Esophagus muscularis mucosa (tissue), 4 donors: ENCODE measurements around the gene CTDSPL2. TPM values are rescaled to one million over a fixed set of nuclear protein-coding genes. Genes with fewer than 3 reads are reported as not detected.

Source experiments
- DNase-seq: peaks from one replicate; pipeline ENCODE4 v3.0.0-alpha.2; 2017; ENCODE audit errors: extremely low spot score
- H3K27ac ChIP-seq, 4 donors: fragments of 200-600 bp; sonication (generic); replicated peaks in 1 of 4; 1 replicate in 3 of 4; 2 replicates in 1 of 4; pipeline ENCODE4 v1.5.1; 2016 to 2019; ENCODE audit warnings: mild to moderate bottlenecking in 1 of 4
- H3K27me3 ChIP-seq, 4 donors: fragments of 200-600 bp; sonication (generic); one replicate each; pipeline versions ENCODE4 v1.5.1 to v1.6.0; 2016 to 2019
- H3K36me3 ChIP-seq, 4 donors: fragments of 200-600 bp; sonication (generic); one replicate each; pipeline ENCODE4 v1.5.1; 2016 to 2019
- H3K4me1 ChIP-seq, 4 donors: fragments of 200-600 bp; sonication (generic); one replicate each; pipeline ENCODE4 v1.5.1; 2016 to 2019
- H3K4me3 ChIP-seq, 4 donors: fragments of 200-600 bp; sonication (generic); 1 replicate in 2 of 4; 2 replicates in 2 of 4; pipeline ENCODE4 v1.5.1; 2016 to 2019; ENCODE audit warnings: mild to moderate bottlenecking in 4 of 4, moderate library complexity in 1 of 4
- H3K9me3 ChIP-seq, 4 donors: fragments of 200-600 bp; sonication (generic); 1 replicate in 3 of 4; 2 replicates in 1 of 4; pipeline ENCODE4 v1.5.1; 2016 to 2019
- EP300 ChIP-seq: sonication (generic); formaldehyde crosslinking; IDR thresholded peaks from one replicate; pipeline ENCODE4 v1.6.1; 2017; ENCODE audit warnings: antibody characterized with exemption
- POLR2A ChIP-seq: fragments of 450-650 bp; IDR thresholded peaks from one replicate; pipeline ENCODE4 v1.6.1; 2017; ENCODE audit warnings: antibody characterized with exemption, moderate library complexity, mild to moderate bottlenecking, low read depth
- POLR2AphosphoS5 ChIP-seq, 2 donors: sonication (generic); formaldehyde crosslinking; IDR thresholded peaks; one replicate each; pipeline ENCODE4 v1.6.1; 2017; ENCODE audit warnings: antibody characterized with exemption in 2 of 2
- WGBS: methylation state at CpG from one replicate; pipeline ENCODE4 v1.1.5; 2018; 5-methylcytosine and 5-hydroxymethylcytosine counted together
- intact Hi-C: fragments of 100-400 bp; cut with DNase I; formaldehyde crosslinking; loops from one replicate; pipeline ENCODE4 v1.15.1; 2023
- total RNA-seq, 4 donors: library from RNA; depleted of rRNA; stranded (reverse); fragments of >200 nt; gene quantifications; one replicate each; pipeline versions ENCODE4 v1.1.0 to v1.2.1, GENCODE V29; 2016
- TF ChIP-seq, protein P1 (sequence below), 3 experiments: fragments of 200-600 bp in 2 of 3; fragments of 450-650 bp in 1 of 3; sonication (generic) in 2 of 3; IDR thresholded peaks; one replicate each; pipeline ENCODE4 v1.5.1; 2017 to 2019; ENCODE audit warnings: antibody characterized with exemption in 3 of 3, mild to moderate bottlenecking in 2 of 3, moderate library complexity in 1 of 3

Gene CTDSPL2
- total RNA-seq, 4 donors from 2014 or later = 28.8 to 46.4 (median 43.8) TPM

DNA sequence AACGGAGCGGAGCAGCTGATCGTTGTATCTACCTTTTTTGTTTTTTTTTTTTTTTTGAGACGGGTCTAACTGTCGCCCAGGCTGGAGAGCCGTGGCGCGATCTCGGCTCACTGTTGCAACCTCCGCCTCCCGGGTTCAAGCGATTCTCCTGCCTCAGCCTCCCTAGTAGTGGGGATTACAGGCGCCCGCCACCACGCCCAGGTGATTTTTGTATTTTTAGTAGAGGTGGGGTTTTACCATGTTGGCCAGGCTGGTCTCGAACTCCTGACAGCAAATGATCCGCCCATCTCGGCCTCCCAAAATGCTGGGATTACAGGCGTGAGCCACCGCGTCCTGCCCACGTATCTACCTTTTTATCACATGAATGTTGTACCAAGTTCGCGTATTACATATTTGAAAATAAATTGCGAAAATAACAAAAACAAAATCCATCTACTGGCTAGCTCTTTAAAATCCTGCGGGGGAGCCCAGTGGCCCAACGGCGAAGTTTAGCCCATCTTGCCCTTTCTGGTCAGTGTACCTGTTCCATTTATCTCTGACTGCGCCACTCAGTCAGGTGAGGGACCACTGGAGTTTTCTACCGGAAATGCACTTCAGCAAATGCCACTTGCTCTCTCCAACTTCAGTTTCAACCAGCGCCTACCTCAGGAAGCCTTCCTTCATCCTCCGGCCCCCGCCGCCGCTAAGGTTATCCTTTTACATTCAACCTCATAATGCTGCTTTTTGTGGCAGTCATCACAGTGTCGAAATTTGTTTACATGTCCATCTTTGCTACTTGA is 108.3 kb downstream of the CTDSPL2 start:
- DNase-seq = no peak
- peak overlapping the region; percentile 93 to 99 (median 98) for H3K27ac ChIP-seq
- no peaks in the 10 kb centered on the region for H3K27me3 ChIP-seq
- H3K4me1 ChIP-seq = peaks cover 27 to 41% (median 38%) of the 10 kb centered on the region in 4 donors
- no peak for TF ChIP-seq EP300
- TF ChIP-seq POLR2A = no peak
- TF ChIP-seq, protein P1, sequence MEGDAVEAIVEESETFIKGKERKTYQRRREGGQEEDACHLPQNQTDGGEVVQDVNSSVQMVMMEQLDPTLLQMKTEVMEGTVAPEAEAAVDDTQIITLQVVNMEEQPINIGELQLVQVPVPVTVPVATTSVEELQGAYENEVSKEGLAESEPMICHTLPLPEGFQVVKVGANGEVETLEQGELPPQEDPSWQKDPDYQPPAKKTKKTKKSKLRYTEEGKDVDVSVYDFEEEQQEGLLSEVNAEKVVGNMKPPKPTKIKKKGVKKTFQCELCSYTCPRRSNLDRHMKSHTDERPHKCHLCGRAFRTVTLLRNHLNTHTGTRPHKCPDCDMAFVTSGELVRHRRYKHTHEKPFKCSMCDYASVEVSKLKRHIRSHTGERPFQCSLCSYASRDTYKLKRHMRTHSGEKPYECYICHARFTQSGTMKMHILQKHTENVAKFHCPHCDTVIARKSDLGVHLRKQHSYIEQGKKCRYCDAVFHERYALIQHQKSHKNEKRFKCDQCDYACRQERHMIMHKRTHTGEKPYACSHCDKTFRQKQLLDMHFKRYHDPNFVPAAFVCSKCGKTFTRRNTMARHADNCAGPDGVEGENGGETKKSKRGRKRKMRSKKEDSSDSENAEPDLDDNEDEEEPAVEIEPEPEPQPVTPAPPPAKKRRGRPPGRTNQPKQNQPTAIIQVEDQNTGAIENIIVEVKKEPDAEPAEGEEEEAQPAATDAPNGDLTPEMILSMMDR (IDR thresholded peaks at IDR 0.05) = no peak
- TF ChIP-seq POLR2AphosphoS5 (IDR thresholded peaks at IDR 0.05) = no peak
- WGBS = 63% methylated on average over 36 of the region's 36 CpGs
- H3K4me3 ChIP-seq = peak overlapping the region; percentile 79 to 99 (median 88)
- intact Hi-C loops = loop anchor here (5.0 kb wide), 1 partner anchor 108 kb away; the partner anchor contains the start of gene CTDSPL2
- no peaks in the 10 kb centered on the region for H3K9me3 ChIP-seq
- peaks cover 4 to 31% (median 14%) of the 10 kb centered on the region in 4 donors for H3K36me3 ChIP-seq

DNA sequence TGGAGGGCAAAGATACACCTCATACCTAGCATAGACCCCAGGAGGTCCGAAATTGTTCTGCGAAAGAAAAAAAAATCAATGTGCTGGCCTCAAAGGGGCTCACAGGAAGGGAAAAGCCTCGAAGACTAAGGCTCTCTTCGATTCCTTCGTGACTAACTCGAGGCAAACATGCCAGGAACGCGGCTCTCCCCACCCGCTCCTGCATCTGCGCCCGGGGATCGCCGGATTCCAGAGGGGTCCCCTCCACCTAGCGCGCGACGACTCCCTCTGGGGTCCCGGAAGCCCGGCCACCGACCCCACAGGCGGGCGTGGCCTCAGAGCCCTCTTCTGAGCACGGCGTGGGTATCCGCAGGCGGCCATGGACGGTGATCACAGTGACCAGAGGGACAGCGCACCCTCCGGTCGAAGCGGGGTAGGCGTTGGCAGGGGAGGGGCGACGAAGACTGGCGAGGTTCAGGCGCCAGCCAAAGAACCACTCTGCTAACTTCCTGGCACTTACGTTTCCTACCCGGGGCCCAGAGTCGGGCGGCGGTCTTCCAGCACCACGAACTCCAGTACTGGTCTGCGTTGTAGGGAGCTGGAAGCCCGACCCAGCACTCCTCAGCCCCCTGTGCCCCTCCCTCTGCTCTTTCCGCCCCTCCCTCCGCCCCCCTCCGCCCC is 109.0 kb downstream of the CTDSPL2 start:
- no peaks in the 10 kb centered on the region for H3K9me3 ChIP-seq
- TF ChIP-seq, protein P1 (IDR thresholded peaks at IDR 0.05) = peak; percentile 21 to 57 (median 25)
- TF ChIP-seq POLR2A (peak; percentile 44), EP300 (no peak), POLR2AphosphoS5 (IDR thresholded peaks at IDR 0.05) (peak; percentile 1 to 93)
- intact Hi-C loops = loop anchor here (5.0 kb wide), 1 partner anchor 109 kb away; the partner anchor contains the start of gene CTDSPL2
- peak overlapping the region; percentile 79 to 99 (median 88) for H3K4me3 ChIP-seq
- H3K27me3 ChIP-seq = no peaks in the 10 kb centered on the region
- WGBS = 0% methylated on average over 34 of the region's 47 CpGs
- peaks cover 4 to 31% (median 14%) of the 10 kb centered on the region in 4 donors for H3K36me3 ChIP-seq
- peaks cover 34 to 48% (median 45%) of the 10 kb centered on the region in 4 donors for H3K4me1 ChIP-seq
- peak overlapping the region; percentile 93 to 99 (median 98) for H3K27ac ChIP-seq
- DNase-seq = peak; percentile 99

DNA sequence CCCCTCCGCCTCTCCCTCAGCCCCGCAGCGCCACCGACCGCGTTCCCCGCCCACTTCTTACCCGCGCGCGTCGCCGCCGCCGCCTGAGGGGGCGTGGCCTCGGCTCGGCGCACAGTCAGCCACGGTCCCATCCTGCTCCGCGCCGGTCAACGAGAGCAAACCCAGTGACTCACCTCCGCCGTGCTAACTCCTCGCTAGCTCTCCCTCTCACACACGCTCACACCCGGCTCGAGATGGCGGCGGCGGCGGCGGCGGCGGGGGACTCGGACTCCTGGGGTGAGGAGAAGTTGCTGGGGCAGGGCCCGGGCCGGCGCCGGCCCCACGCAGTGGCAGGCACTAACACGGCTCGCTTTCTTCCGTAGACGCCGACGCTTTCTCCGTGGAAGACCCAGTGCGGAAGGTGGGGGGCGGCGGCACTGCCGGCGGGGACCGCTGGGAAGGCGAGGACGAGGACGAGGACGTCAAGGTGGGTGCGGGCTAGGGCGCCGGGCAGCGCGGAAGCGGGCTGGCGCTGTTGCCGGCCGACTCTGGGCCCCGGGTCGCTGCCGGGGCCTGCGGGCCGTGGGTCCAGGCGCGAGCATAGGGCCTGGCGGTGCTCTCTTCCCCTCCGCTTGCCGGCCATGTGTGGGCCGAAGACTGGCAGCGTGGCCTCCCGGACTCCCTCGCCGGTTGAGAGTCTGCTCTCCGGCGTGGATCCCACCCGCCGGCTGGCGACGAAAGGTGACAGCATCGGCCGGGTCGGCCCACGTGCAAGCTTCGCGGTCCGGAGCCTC is 109.7 kb downstream of the CTDSPL2 start, which contains the start of gene EIF3J:
TSS of gene EIF3J (plus strand) at position 186 of the 773 bp plus-strand sequence. CDS start at position 234, 48 bp downstream.
- no peak for DNase-seq
- peaks cover 4 to 31% (median 14%) of the 10 kb centered on the region in 4 donors for H3K36me3 ChIP-seq
- no peaks in the 10 kb centered on the region for H3K9me3 ChIP-seq
- H3K4me3 ChIP-seq = peak within 1 kb of the TSS; percentile 79 to 99 (median 88)
- H3K27ac ChIP-seq = peak within 1 kb of the TSS; percentile 93 to 99 (median 98)
- H3K27me3 ChIP-seq = no peaks in the 10 kb centered on the region
- TF ChIP-seq POLR2A = peak; percentile 74
- TF ChIP-seq, protein P1 (IDR thresholded peaks at IDR 0.05) = no peak
- no peak for TF ChIP-seq EP300
- peak; percentile 93 to 97 for TF ChIP-seq POLR2AphosphoS5 (IDR thresholded peaks at IDR 0.05)
- H3K4me1 ChIP-seq = peaks cover 42 to 55% (median 52%) of the 10 kb centered on the region in 4 donors
- intact Hi-C loops = loop anchor here (5.0 kb wide), 1 partner anchor 110 kb away; the partner anchor contains the start of gene CTDSPL2
- no CpG with 5 or more reads among the region's 97 CpGs for WGBS

DNA sequence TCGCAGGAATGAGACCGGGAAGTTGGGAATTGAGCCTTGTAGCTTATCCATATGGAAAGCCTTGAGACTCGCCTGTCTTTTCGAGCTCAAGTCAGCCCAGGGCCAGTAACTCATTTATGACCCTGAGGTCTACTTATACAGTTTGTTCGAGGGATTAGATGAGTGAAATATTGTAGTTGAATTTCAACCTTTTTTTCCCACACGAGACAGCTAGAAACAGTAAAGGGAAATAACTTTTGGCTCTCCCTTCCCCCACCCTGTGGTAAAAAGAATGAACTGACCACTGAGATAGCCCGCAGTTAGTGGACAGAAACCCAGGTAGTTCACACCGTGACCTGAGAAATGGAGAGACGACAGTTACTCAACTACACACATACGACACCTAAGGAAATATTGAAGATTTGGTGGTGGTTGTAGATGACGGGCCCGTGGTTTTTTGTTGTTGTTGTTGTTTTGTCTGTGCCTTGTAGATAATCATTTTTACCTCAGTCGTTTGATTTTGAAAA is 110.4 kb downstream of the CTDSPL2 start:
- Histone ChIP-seq H3K36me3 (peaks cover 4 to 26% (median 12%) of the 10 kb centered on the region in 4 donors), H3K4me3 (peak overlapping the region; percentile 79 to 99 (median 88)), H3K27me3 (no peaks in the 10 kb centered on the region), H3K27ac (peak overlapping the region; percentile 93 to 99 (median 98)), H3K4me1 (peaks cover 48 to 62% (median 59%) of the 10 kb centered on the region in 4 donors), H3K9me3 (no peaks in the 10 kb centered on the region)
- TF ChIP-seq POLR2AphosphoS5 (IDR thresholded peaks at IDR 0.05) (no peak), POLR2A (no peak)
- TF ChIP-seq, protein P1 (IDR thresholded peaks at IDR 0.05) = peak in 1 of 3 experiments; percentile 13
- DNase-seq = no peak
- 10% methylated on average over 11 of the region's 13 CpGs for WGBS
- intact Hi-C loops = loop anchor here (5.0 kb wide), 1 partner anchor 110 kb away; the partner anchor contains the start of gene CTDSPL2
